ENCODE measurements around the gene FBLIM1. TPM values are rescaled to one million over a fixed set of nuclear protein-coding genes. Genes with fewer than 3 reads are reported as not detected.

Gene FBLIM1
- total and polyA plus RNA-seq, 7 experiments from 2014 or later, result 0.27 to 0.54 (median 0.41) TPM; not detected in 4

DNA sequence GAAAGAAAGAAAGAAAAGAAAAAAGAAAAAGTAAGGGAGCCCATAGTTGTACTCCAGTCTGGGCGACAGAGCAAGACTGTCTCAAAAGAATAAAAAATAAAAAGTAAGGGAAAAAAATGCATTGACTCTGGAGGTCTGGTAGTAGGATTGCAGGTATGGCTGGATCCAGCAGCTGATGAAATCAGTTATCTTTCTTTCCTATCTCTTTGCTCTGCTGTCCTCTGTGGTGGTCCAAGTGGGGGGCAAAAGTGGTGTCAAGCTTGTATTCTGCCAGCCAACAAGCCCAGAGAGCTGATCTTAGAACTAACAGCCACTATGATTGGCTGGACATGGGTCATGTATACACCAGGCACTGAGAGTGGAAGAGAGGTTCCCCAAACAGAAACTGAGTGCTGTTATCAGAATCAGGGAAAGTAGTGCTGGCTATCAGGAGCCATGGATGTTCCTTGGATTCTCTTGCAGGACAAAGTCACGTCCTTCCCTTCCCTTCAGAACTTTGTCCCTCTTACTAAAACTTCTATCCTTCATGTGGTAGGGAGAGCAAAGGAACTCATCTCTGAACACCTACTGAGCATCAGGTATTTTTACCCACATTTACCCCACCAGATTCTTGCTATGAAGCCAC is 3.5 kb upstream of the FBLIM1 start:
- intact Hi-C loops (cut with micrococcal nuclease), result no loop called here
- no peak overlapping the region for H3K27ac Mint-ChIP-seq
- DNase-seq (no peak), ATAC-seq (no peak)
- H3K36me3 Mint-ChIP-seq, result no peaks in the 10 kb centered on the region
- peaks cover 0 to 3% of the 10 kb centered on the region in 2 donors for H3K27me3 ChIP-seq (ENCODE audit: control insufficient read depth in 2 of 2, insufficient read depth in 2 of 2, low read length in 2 of 2)
- H3K27me3 Mint-ChIP-seq, result peaks cover 25 to 45% (median 31%) of the 10 kb centered on the region in 5 donors
- H3K9me3 Mint-ChIP-seq, result peaks cover 0 to 1% (median 0%) of the 10 kb centered on the region in 11 donors
- no peak overlapping the region for H3K27ac ChIP-seq (ENCODE audit: low read depth, low read length)
- H3K9me3 ChIP-seq (ENCODE audit: control insufficient read depth in 2 of 3, low read length in 3 of 3), result no peaks in the 10 kb centered on the region
- POLR2A ChIA-PET, result no interaction called here
- no peak overlapping the region for H3K4me3 ChIP-seq (ENCODE audit: low read length)
- peak overlapping the region in 1 of 10 donors; percentile 5 for H3K4me3 Mint-ChIP-seq
- peaks cover 0 to 5% of the 10 kb centered on the region in 2 donors for H3K4me1 ChIP-seq (ENCODE audit: control insufficient read depth in 2 of 2, insufficient read depth in 2 of 2, low read length in 2 of 2)
- CTCF ChIA-PET, result interaction anchor here (0.6 kb wide), 1 partner anchor 12 kb away, joined by 3 read pairs; no protein-coding TSS in a partner anchor
- H3K36me3 ChIP-seq (ENCODE audit: control insufficient read depth in 2 of 3, insufficient read depth in 3 of 3, low read length in 3 of 3), result no peaks in the 10 kb centered on the region
- H3K4me1 Mint-ChIP-seq, result peaks cover 5 to 28% (median 16%) of the 10 kb centered on the region in 7 donors

DNA sequence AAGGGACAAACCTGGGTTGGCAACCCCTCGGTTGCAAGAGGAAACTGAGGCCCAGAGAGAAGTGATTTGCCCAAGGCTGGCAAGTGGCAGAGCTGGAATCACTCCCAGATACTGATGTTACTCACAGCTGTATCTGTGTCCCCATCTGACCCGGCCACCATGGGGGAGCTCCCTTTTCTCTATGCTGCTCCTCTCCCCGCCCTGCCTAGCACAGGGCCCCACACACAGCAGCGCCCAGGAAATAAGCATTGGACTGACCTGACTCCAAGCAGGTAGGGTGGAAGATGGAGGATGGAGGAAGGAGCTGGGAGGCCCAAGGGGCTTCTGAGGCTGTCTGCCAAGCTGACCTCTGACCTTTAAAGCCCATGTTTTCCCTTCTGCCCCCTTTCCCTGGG is 3.0 kb upstream of the FBLIM1 start:
- ChIA-PET CTCF (interaction anchor here (0.6 kb wide), 1 partner anchor 11 kb away, joined by 3 read pairs; no protein-coding TSS in a partner anchor), POLR2A (no interaction called here)
- H3K27me3 Mint-ChIP-seq, result peaks cover 27 to 49% (median 31%) of the 10 kb centered on the region in 5 donors
- H3K4me3 ChIP-seq (ENCODE audit: low read length), result no peak overlapping the region
- H3K9me3 Mint-ChIP-seq, result peaks cover 0 to 1% (median 0%) of the 10 kb centered on the region in 11 donors
- no peak overlapping the region for H3K4me3 Mint-ChIP-seq
- no peaks in the 10 kb centered on the region for H3K36me3 Mint-ChIP-seq
- intact Hi-C loops (cut with micrococcal nuclease), result no loop called here
- H3K27me3 ChIP-seq (ENCODE audit: control insufficient read depth in 2 of 2, insufficient read depth in 2 of 2, low read length in 2 of 2), result peaks cover 0 to 3% of the 10 kb centered on the region in 2 donors
- H3K4me1 Mint-ChIP-seq, result peaks cover 5 to 28% (median 16%) of the 10 kb centered on the region in 7 donors
- DNase-seq, result no peak
- no peak overlapping the region for H3K27ac Mint-ChIP-seq
- H3K4me1 ChIP-seq (ENCODE audit: control insufficient read depth in 2 of 2, insufficient read depth in 2 of 2, low read length in 2 of 2), result peaks cover 0 to 5% of the 10 kb centered on the region in 2 donors
- H3K9me3 ChIP-seq (ENCODE audit: control insufficient read depth in 2 of 3, low read length in 3 of 3), result no peaks in the 10 kb centered on the region
- no peaks in the 10 kb centered on the region for H3K36me3 ChIP-seq (ENCODE audit: control insufficient read depth in 2 of 3, insufficient read depth in 3 of 3, low read length in 3 of 3)
- ATAC-seq, result no peak
- H3K27ac ChIP-seq (ENCODE audit: low read depth, low read length), result no peak overlapping the region

DNA sequence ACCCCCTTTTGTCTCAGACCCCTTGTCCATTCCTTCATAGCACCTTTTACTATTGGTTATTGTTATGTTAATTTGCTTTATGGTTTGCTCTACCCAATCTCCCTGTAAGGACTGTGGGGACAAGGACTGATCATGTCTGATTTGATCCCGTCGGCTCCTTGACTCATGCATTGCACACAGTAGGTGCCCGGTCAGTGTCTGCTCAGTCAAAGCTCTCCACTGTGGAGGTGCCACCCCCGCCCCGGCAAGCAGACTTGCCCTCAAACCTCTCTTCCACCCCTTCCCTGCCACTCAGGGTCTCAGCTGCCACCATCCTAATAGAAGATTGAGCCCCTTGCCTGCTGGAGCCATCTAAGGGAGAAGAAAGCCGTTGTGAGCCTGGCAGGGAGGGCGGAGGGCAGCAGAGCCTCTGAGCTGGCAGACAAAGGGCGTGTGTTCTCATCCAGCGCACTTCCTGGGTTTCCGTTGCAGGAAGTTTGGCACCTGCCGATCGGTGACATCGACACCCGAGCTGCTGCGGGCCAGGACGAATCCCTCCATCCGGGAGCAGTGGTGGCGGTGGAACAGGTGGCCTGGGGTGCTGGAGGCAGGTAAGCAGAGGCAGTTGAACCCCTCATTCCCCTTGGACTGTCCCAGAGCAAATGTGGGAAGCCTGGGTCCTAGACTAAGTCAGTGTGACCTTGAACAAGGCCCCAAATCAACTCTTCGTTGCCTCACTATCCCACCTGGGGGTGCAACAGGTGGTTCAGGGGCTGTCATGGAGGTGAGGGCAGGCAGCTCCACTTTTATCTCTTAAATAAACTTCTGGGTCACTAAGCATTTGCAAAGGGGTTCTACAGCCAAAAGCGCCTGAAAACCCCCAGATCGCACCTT is 2.2 kb upstream of the FBLIM1 start:
- Histone ChIP-seq H3K27ac (ENCODE audit: low read depth, low read length) (no peak overlapping the region), H3K4me1 (ENCODE audit: control insufficient read depth in 2 of 2, insufficient read depth in 2 of 2, low read length in 2 of 2) (peaks cover 0 to 5% of the 10 kb centered on the region in 2 donors), H3K36me3 (ENCODE audit: control insufficient read depth in 2 of 3, insufficient read depth in 3 of 3, low read length in 3 of 3) (no peaks in the 10 kb centered on the region), H3K27me3 (ENCODE audit: control insufficient read depth in 2 of 2, insufficient read depth in 2 of 2, low read length in 2 of 2) (peaks cover 0 to 3% of the 10 kb centered on the region in 2 donors), H3K9me3 (ENCODE audit: control insufficient read depth in 2 of 3, low read length in 3 of 3) (no peaks in the 10 kb centered on the region), H3K4me3 (ENCODE audit: low read length) (no peak overlapping the region)
- ChIA-PET CTCF (interaction anchor here (0.6 kb wide), 1 partner anchor 601 kb away, joined by 4 read pairs; no protein-coding TSS in a partner anchor), POLR2A (no interaction called here)
- ATAC-seq, result no peak
- Mint-ChIP-seq H3K4me1 (peaks cover 5 to 28% (median 16%) of the 10 kb centered on the region in 7 donors), H3K36me3 (no peaks in the 10 kb centered on the region), H3K4me3 (peak overlapping the region; percentile 4 to 64 (median 42)), H3K27me3 (peaks cover 31 to 57% (median 37%) of the 10 kb centered on the region in 5 donors), H3K9me3 (peaks cover 0 to 1% (median 0%) of the 10 kb centered on the region in 11 donors), H3K27ac (peak overlapping the region in 1 of 9 donors; percentile 37)
- intact Hi-C loops (cut with micrococcal nuclease), result no loop called here
- DNase-seq, result peak in 4 of 9 donors; percentile 15 to 25 (median 22)

DNA sequence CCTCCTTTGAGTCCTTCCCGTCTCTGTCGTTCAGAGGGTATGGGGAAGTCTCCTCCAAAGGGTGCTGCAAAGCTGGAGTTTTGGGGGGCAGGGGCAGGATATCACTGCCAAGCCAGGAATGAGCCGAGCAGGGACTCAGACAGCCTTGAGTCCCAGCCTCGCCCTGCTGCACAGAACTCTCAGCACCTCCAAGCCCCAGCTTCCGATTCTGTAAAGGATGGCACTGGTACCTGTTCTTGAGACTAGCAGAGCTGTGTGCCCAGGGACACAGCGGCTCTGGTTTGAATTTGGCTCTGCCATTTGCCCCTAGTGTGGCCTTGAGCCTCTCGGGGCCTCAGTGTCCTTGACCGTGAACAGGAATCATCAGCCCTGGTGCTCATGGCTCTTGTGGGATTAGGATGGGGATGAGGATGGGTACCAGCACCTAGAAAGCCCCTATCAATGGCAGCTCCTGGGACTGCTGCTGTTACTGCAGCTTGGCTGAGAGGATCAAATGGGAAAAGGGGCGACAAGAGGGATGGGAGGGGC is 1.5 kb upstream of the FBLIM1 start:
- Histone ChIP-seq H3K36me3 (ENCODE audit: control insufficient read depth in 2 of 3, insufficient read depth in 3 of 3, low read length in 3 of 3) (no peaks in the 10 kb centered on the region), H3K4me3 (ENCODE audit: low read length) (no peak overlapping the region), H3K27ac (ENCODE audit: low read depth, low read length) (no peak overlapping the region), H3K27me3 (ENCODE audit: control insufficient read depth in 2 of 2, insufficient read depth in 2 of 2, low read length in 2 of 2) (peaks cover 0 to 3% of the 10 kb centered on the region in 2 donors), H3K9me3 (ENCODE audit: control insufficient read depth in 2 of 3, low read length in 3 of 3) (no peaks in the 10 kb centered on the region), H3K4me1 (ENCODE audit: control insufficient read depth in 2 of 2, insufficient read depth in 2 of 2, low read length in 2 of 2) (peaks cover 0 to 5% of the 10 kb centered on the region in 2 donors)
- Mint-ChIP-seq H3K27me3 (peaks cover 31 to 63% (median 38%) of the 10 kb centered on the region in 5 donors), H3K27ac (no peak overlapping the region), H3K4me3 (peak overlapping the region in 9 of 10 donors; percentile 16 to 82 (median 54)), H3K4me1 (peaks cover 5 to 28% (median 17%) of the 10 kb centered on the region in 7 donors), H3K9me3 (peaks cover 0 to 1% (median 0%) of the 10 kb centered on the region in 11 donors), H3K36me3 (no peaks in the 10 kb centered on the region)
- DNase-seq (no peak), ATAC-seq (no peak)
- intact Hi-C loops (cut with micrococcal nuclease), result no loop called here
- ChIA-PET CTCF (interaction anchor here (0.6 kb wide), 2 partner anchors 163 to 600 kb away, joined by 4 to 6 read pairs; no protein-coding TSS in a partner anchor), POLR2A (no interaction called here)

DNA sequence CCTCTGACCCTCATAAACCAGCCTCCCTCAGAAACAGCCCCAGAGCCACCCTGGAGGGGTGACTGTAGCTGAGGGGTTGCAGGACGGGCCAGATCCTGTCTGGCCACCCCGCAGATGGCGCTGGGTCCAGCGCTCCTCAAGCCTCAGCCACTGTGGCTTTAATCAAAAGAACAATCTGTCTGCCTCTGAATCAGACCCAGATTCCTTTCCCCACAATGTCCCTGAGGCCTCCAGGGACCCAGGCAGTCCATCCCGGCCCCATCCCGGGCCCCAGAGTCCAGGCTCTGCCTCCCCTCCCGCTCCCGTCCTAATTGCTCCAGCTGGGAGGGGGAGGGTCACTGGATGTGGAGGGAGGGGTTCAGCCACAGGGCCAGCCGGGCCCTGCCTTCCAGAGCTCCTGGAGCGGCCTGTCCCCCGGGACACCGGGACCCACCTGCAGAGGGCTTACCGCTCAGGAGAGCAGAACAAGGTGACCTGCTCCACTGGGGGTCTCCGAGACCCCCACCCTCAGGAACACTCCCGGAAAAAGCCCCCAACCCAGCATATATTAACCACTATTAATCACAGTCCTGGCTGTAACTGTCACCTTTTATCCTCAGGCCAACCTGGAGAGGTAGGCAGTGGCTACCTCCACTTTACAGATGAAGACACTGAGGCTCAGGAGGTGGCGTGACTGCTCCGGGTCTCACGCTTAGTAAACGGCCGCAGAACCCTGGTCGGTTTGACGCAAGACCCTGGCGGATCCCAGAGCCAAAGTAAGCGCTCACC is 836 bp upstream of the FBLIM1 start:
- Histone ChIP-seq H3K27ac (ENCODE audit: low read depth, low read length) (no peak overlapping the region), H3K4me1 (ENCODE audit: control insufficient read depth in 2 of 2, insufficient read depth in 2 of 2, low read length in 2 of 2) (peaks cover 0 to 5% of the 10 kb centered on the region in 2 donors), H3K36me3 (ENCODE audit: control insufficient read depth in 2 of 3, insufficient read depth in 3 of 3, low read length in 3 of 3) (no peaks in the 10 kb centered on the region), H3K9me3 (ENCODE audit: control insufficient read depth in 2 of 3, low read length in 3 of 3) (no peaks in the 10 kb centered on the region), H3K27me3 (ENCODE audit: control insufficient read depth in 2 of 2, insufficient read depth in 2 of 2, low read length in 2 of 2) (peaks cover 0 to 3% of the 10 kb centered on the region in 2 donors), H3K4me3 (ENCODE audit: low read length) (no peak overlapping the region)
- no peak for ATAC-seq
- no peak for DNase-seq
- no peaks in the 10 kb centered on the region for H3K36me3 Mint-ChIP-seq
- H3K4me1 Mint-ChIP-seq, result peaks cover 5 to 28% (median 17%) of the 10 kb centered on the region in 7 donors
- peak overlapping the region; percentile 63 to 83 (median 72) for H3K4me3 Mint-ChIP-seq
- H3K9me3 Mint-ChIP-seq, result peaks cover 0 to 1% (median 0%) of the 10 kb centered on the region in 11 donors
- no peak overlapping the region for H3K27ac Mint-ChIP-seq
- intact Hi-C loops (cut with micrococcal nuclease), result no loop called here
- POLR2A ChIA-PET, result no interaction called here
- H3K27me3 Mint-ChIP-seq, result peaks cover 35 to 70% (median 39%) of the 10 kb centered on the region in 5 donors
- CTCF ChIA-PET, result interaction anchor here (0.6 kb wide), 1 partner anchor 163 kb away, joined by 6 read pairs; no protein-coding TSS in a partner anchor

Data from naive thymus-derived CD4-positive, alpha-beta T cell (primary cell).